ENCODE measurements around the gene BRD3OS. TPM values are rescaled to one million over a fixed set of nuclear protein-coding genes. Genes with fewer than 3 reads are reported as not detected.

The BRD3OS gene
- total and polyA plus RNA-seq, 9 donors = 14.5 to 28.1 (median 21.1) TPM

GRCh38 chr9:134066526-134066912 is 41.2 kb downstream of the BRD3OS start:
- Histone ChIP-seq H3K9me3 (no peaks in the 10 kb centered on the region), H3K27me3 (no peaks in the 10 kb centered on the region), H3K4me1 (ENCODE audit: insufficient read depth) (peaks cover 22% of the 10 kb centered on the region), H3K36me3 (no peaks in the 10 kb centered on the region), H3K27ac (peak overlapping the region; percentile 74 to 79), H3K4me3 (peak overlapping the region; percentile 56)
- intact Hi-C loops (cut with DNase I) = loop anchor here in 3 of 4 donors (5.0 kb wide), 1 partner anchor 71 kb away; the partner anchor contains the start of gene WDR5 (in 3 of the 3)
- 0 to 2% (median 1%) methylated on average over 9 of the region's 9 CpGs for WGBS, 3 donors
- TF ChIP-seq POLR2A (IDR thresholded peaks at IDR 0.05) (no peak), EP300 (IDR thresholded peaks at IDR 0.05) (no peak), CTCF (IDR thresholded peaks at IDR 0.05) (no peak)
- peak in 1 of 5 donors; percentile 40 for DNase-seq

- Histone ChIP-seq H3K27ac (peak overlapping the region; percentile 74 to 79), H3K9me3 (no peaks in the 10 kb centered on the region), H3K4me1 (ENCODE audit: insufficient read depth) (peaks cover 19% of the 10 kb centered on the region), H3K27me3 (no peaks in the 10 kb centered on the region), H3K36me3 (no peaks in the 10 kb centered on the region), H3K4me3 (peak overlapping the region; percentile 56)
- DNase-seq = peak in 4 of 5 donors; percentile 42 to 66 (median 52)
- no peak for TF ChIP-seq POLR2A (IDR thresholded peaks at IDR 0.05)
- TF ChIP-seq CTCF (IDR thresholded peaks at IDR 0.05) = no peak
- no peak for TF ChIP-seq EP300 (IDR thresholded peaks at IDR 0.05)
- intact Hi-C loops (cut with DNase I) = loop anchor here in 3 of 4 donors (5.0 kb wide), 1 partner anchor 70 kb away; the partner anchor contains the start of gene WDR5 (in 3 of the 3)
- 0 to 1% (median 0%) methylated on average over 62 to 122 of the region's 126 CpGs for WGBS, 3 donors
These were observed 41.9 kb downstream of the BRD3OS start for GRCh38 chr9:134066913-134067851.

GRCh38 chr9:134067904-134068743 is 42.8 kb downstream of the BRD3OS start, which contains the start of gene BRD3:
TSS of gene BRD3 (minus strand) at chr9:134068026. CDS start at chr9:134053477, 14,549 bp downstream.
- H3K4me1 ChIP-seq (ENCODE audit: insufficient read depth) = peaks cover 15% of the 10 kb centered on the region
- DNase-seq = peak; percentile 76 to 90 (median 83)
- WGBS, 3 donors = 0 to 1% (median 0%) methylated on average over 25 to 129 of the region's 131 CpGs
- intact Hi-C loops (cut with DNase I) = loop anchor here in 3 of 4 donors (5.0 kb wide), 1 partner anchor 69 kb away; the partner anchor contains the start of gene WDR5 (in 3 of the 3)
- H3K4me3 ChIP-seq = peak within 1 kb of the TSS; percentile 84
- no peaks in the 10 kb centered on the region for H3K9me3 ChIP-seq
- H3K36me3 ChIP-seq = no peaks in the 10 kb centered on the region
- TF ChIP-seq CTCF (IDR thresholded peaks at IDR 0.05) (peak in 1 of 3 donors; percentile 15), EP300 (IDR thresholded peaks at IDR 0.05) (no peak), POLR2A (IDR thresholded peaks at IDR 0.05) (peak; percentile 31)
- peak within 1 kb of the TSS; percentile 76 to 91 for H3K27ac ChIP-seq
- no peaks in the 10 kb centered on the region for H3K27me3 ChIP-seq

Measured in ovary (tissue), 9 donors.